SK-N-SH (cell line): Measurements from ENCODE around the gene KCNK17. TPM values are rescaled to one million over a fixed set of nuclear protein-coding genes. Genes with fewer than 3 reads are reported as not detected.

Source experiments
- CTCF ChIA-PET: fragments of 300-600, 350-600 bp; formaldehyde crosslinking; extraction: SDS; loops from one replicate; lab custom pipeline; 2021; lab: Yijun Ruan, JAX
- POLR2A ChIA-PET: fragments of 350-600 bp; sonication (Branson Sonifier 250); formaldehyde crosslinking; extraction: SDS; loops from one replicate; lab custom pipeline; 2020; ENCODE audit warnings: antibody characterized with exemption, inconsistent platforms; lab: Yijun Ruan, JAX
- DNase-seq: peaks from one replicate; pipeline ENCODE4 v3.0.0; 2012
- H2AFZ ChIP-seq: fragments of 200-600 bp; sonication (generic); 2 replicates; pipeline ENCODE4 v1.8.1; 2016; ENCODE audit warnings: antibody characterized with exemption, mild to moderate bottlenecking, low read depth
- H3F3A ChIP-seq: fragments of 200-600 bp; sonication (generic); replicated peaks from 2 replicates; pipeline ENCODE3; 2016; ENCODE audit warnings: antibody characterized with exemption, mild to moderate bottlenecking; ENCODE audit not compliant: insufficient read depth
- H3K27ac ChIP-seq, 2 experiments: fragments of 200-500 bp in 1 of 2; fragments of 200-600 bp in 1 of 2; sonication (Bioruptor generic) in 1 of 2; sonication (generic), shearing (Covaris generic) in 1 of 2; 2 replicates each; pipeline versions ENCODE4 v1.5.1 to v1.6.1; 2014 to 2016; ENCODE audit warnings: low read depth in 2 of 2, inconsistent platforms in 1 of 2, low read length in 1 of 2, mild to moderate bottlenecking in 1 of 2, mixed read lengths in 1 of 2
- H3K27me3 ChIP-seq: fragments of 200-600 bp; sonication (generic), shearing (Covaris generic); 2 replicates; pipeline ENCODE4 v1.6.1; 2016; ENCODE audit warnings: mixed run types; ENCODE audit not compliant: insufficient read depth
- H3K36me3 ChIP-seq, 2 experiments: fragments of 200-500 bp in 1 of 2; fragments of 200-600 bp in 1 of 2; sonication (Bioruptor generic) in 1 of 2; sonication (generic) in 1 of 2; replicated peaks in 1 of 2; 2 replicates each; pipeline versions ENCODE3 to v1.5.1; 2014 to 2016; ENCODE audit warnings: low read length in 1 of 2, mild to moderate bottlenecking in 1 of 2; ENCODE audit not compliant: insufficient read depth in 2 of 2, control insufficient read depth in 1 of 2
- H3K4me1 ChIP-seq, 2 experiments: fragments of 200-500 bp in 1 of 2; fragments of 200-600 bp in 1 of 2; sonication (Bioruptor generic) in 1 of 2; sonication (generic), shearing (Covaris generic) in 1 of 2; 2 replicates each; pipeline versions ENCODE4 v1.5.1 to v1.6.1; 2014 to 2016; ENCODE audit warnings: low read depth in 1 of 2, low read length in 1 of 2, mixed run types in 1 of 2; ENCODE audit not compliant: insufficient read depth in 2 of 2, control insufficient read depth in 1 of 2
- H3K4me2 ChIP-seq: fragments of 200-600 bp; sonication (generic), shearing (Covaris generic); 2 replicates; pipeline ENCODE4 v1.6.1; 2017; ENCODE audit warnings: mixed run types
- H3K4me3 ChIP-seq, 2 experiments: fragments of 200-500 bp in 1 of 2; fragments of 200-600 bp in 1 of 2; sonication (Bioruptor generic) in 1 of 2; sonication (generic), shearing (Covaris generic) in 1 of 2; 2 replicates each; pipeline versions ENCODE4 v1.5.1 to v1.8.1; 2014 to 2016; ENCODE audit warnings: low read depth in 2 of 2, inconsistent platforms in 1 of 2, low read length in 1 of 2, mild to moderate bottlenecking in 1 of 2, mixed read lengths in 1 of 2, moderate library complexity in 1 of 2
- H3K79me2 ChIP-seq: fragments of 200-600 bp; sonication (generic); 2 replicates; pipeline ENCODE4 v1.8.1; 2017; ENCODE audit warnings: mild to moderate bottlenecking; ENCODE audit not compliant: insufficient read depth
- H3K9ac ChIP-seq: fragments of 200-600 bp; sonication (generic); 2 replicates; pipeline ENCODE4 v1.6.1; 2017; ENCODE audit warnings: mixed run types
- H3K9me2 ChIP-seq: fragments of 200-600 bp; sonication (generic); 2 replicates; pipeline ENCODE4 v1.6.1; 2017; ENCODE audit warnings: mixed run types
- H3K9me3 ChIP-seq: fragments of 200-600 bp; sonication (generic); 2 replicates; pipeline ENCODE4 v1.6.1; 2017; ENCODE audit warnings: mixed run types, mild to moderate bottlenecking, moderate library complexity
- H4K20me1 ChIP-seq: fragments of 200-600 bp; sonication (generic); 2 replicates; pipeline ENCODE4 v1.6.1; 2017; ENCODE audit warnings: mild to moderate bottlenecking, mixed run types; ENCODE audit not compliant: insufficient read depth
- CHD2 ChIP-seq: fragments of 150-350 bp; IDR thresholded peaks from 2 replicates; pipeline ENCODE4 v1.6.1; 2018; ENCODE audit warnings: low read length; ENCODE audit not compliant: partially characterized antibody
- ELF1 ChIP-seq: IDR thresholded peaks from 2 replicates; pipeline ENCODE4 v1.4.0; 2012
- EP300 ChIP-seq, 2 experiments: IDR thresholded peaks; 2 replicates each; pipeline versions ENCODE4 v1.4.0 to v1.6.1; 2012; ENCODE audit warnings: borderline replicate concordance in 1 of 2, low read depth in 1 of 2, low read length in 1 of 2
- EZH2phosphoT487 ChIP-seq: fragments of 200-600 bp; sonication (generic); IDR thresholded peaks from 2 replicates; pipeline ENCODE4 v1.6.1; 2017; ENCODE audit warnings: low read depth, mixed run types, mild to moderate bottlenecking, antibody characterized with exemption, moderate library complexity, borderline replicate concordance
- FOSL2 ChIP-seq: IDR thresholded peaks from 2 replicates; pipeline ENCODE4 v1.4.0; 2012; ENCODE audit warnings: low read depth, mild to moderate bottlenecking, moderate library complexity, borderline replicate concordance
- FOXM1 ChIP-seq: IDR thresholded peaks from 2 replicates; pipeline ENCODE4 v1.4.0; 2012; ENCODE audit warnings: low read depth, mild to moderate bottlenecking
- GABPA ChIP-seq: IDR thresholded peaks from 2 replicates; pipeline ENCODE4 v1.4.0; 2012; ENCODE audit warnings: low read depth, mild to moderate bottlenecking
- GATA2 ChIP-seq: sonication (generic); formaldehyde crosslinking; IDR thresholded peaks from 2 replicates; pipeline ENCODE4 v1.5.0; 2020; ENCODE audit warnings: mild to moderate bottlenecking, missing genetic modification reagents
- NFIC ChIP-seq: IDR thresholded peaks from 2 replicates; pipeline ENCODE4 v1.4.0; 2012; ENCODE audit warnings: borderline replicate concordance
- POLR2AphosphoS5 ChIP-seq: IDR thresholded peaks from 2 replicates; pipeline ENCODE4 v1.6.1; 2012; ENCODE audit warnings: low read depth, low read length
- RFX5 ChIP-seq: IDR thresholded peaks from 2 replicates; pipeline ENCODE4 v1.6.1; 2012; ENCODE audit warnings: mild to moderate bottlenecking, improper control_type of control experiment, low read length
- RXRA ChIP-seq: IDR thresholded peaks from 2 replicates; pipeline ENCODE4 v1.4.0; 2012; ENCODE audit warnings: low read depth, mild to moderate bottlenecking, borderline replicate concordance
- SIN3A ChIP-seq: IDR thresholded peaks from 2 replicates; pipeline ENCODE4 v1.6.1; 2012; ENCODE audit warnings: low read depth, mild to moderate bottlenecking, low read length, moderate library complexity, borderline replicate concordance
- TCF12 ChIP-seq: IDR thresholded peaks from 2 replicates; pipeline ENCODE4 v1.4.0; 2012
- WGBS: methylation state at CpG from one replicate; pipeline ENCODE4 v1.1.6; 2017; ENCODE audit warnings: low lambda C conversion rate; 5-methylcytosine and 5-hydroxymethylcytosine counted together
- polyA plus RNA-seq, 3 experiments: library from polyadenylated mRNA; depleted of rRNA; stranded (reverse); fragments of >200 nt; gene quantifications; 2 replicates each; pipeline ENCODE4 v1.2.3, GENCODE V29; 2012
- TF ChIP-seq, protein P1 (sequence below): IDR thresholded peaks from 2 replicates; pipeline ENCODE4 v1.4.0; 2012; ENCODE audit warnings: low read depth
- TF ChIP-seq, protein P2 (sequence below): fragments of 200-600 bp; sonication (generic); IDR thresholded peaks from 2 replicates; pipeline ENCODE4 v1.6.1; 2017; ENCODE audit warnings: antibody characterized with exemption, mild to moderate bottlenecking, moderate library complexity

KCNK17 gene
- polyA plus RNA-seq, 1 of the 3 experiments (the other 2 are of a cell fraction): not detected

DNA sequence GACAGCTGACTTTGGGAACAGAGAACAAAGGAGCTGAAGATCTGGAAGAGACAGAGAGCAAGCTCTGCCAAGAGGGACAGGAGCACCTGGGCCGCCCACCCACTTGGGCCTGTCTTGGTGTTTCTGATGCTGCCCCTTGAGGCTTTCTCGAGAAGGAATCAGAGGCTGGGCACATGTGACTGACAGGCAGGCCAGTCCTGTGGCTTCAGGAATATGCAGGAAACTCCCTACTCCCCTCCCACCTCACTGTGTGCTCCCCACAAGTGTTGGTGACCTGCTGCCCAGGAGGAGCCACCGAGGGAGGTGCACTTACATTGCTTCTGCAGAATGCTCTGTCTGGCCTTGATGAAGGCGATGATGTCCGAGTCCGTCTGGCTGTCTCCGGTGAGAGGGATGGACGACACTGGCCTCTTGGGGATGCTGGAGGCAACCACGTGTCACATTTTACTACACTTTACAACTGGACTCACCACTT is 29.2 kb upstream of the KCNK17 start (continued):
- TF ChIP-seq, protein P1, sequence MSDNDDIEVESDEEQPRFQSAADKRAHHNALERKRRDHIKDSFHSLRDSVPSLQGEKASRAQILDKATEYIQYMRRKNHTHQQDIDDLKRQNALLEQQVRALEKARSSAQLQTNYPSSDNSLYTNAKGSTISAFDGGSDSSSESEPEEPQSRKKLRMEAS: no peak
- no peak for TF ChIP-seq NFIC
- no peak for TF ChIP-seq EP300 (IDR thresholded peaks at IDR 0.05; ENCODE audit: borderline replicate concordance in 1 of 2, low read depth in 1 of 2, low read length in 1 of 2)
- TF ChIP-seq FOXM1: no peak
- no peak for TF ChIP-seq GATA2 (CRISPR knock-in tag)
- TF ChIP-seq, all 33 proteins: peak for 0

DNA sequence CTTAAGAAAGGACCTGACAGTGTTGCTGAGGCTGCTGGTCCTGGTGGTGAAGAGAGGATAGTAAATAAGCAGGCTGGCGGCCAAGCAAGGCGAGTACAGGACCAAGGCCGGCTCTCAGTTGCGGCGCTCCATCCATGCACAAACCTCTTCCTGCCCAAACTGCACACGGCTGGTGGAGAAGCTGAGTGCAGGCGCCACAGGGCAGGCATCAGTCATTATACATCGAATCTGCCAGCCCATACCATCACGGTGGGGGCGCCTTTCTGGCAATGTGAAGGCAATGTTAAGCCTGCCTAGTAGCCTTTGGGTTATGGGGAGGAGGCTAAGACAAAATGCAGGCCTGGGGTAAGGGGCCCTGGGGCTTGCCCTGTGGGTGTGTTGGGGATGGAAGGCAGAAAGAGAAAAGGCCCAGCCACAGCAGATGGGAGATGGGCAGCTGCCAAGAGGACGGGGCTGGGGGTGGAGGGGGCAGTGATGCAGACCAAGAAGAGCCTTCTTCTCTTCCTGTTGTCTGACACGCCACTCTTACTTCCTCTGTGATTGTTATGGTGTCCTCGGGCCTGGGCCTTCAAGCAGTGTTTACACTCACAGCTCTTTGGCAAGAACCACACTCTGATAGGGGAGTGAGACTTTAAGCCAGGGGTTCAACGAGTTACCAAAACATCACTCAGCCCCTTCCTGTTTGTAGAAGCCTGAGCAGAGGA is 28.6 kb upstream of the KCNK17 start:
- no peaks in the 10 kb centered on the region for H3K9me3 ChIP-seq
- H3K36me3 ChIP-seq: no peaks in the 10 kb centered on the region
- no peaks in the 10 kb centered on the region for H3K9me2 ChIP-seq
- no peak overlapping the region for H3K9ac ChIP-seq
- no peaks in the 10 kb centered on the region for H3K27me3 ChIP-seq
- TF ChIP-seq ELF1 (no peak), POLR2AphosphoS5 (no peak), EZH2phosphoT487 (no peak), RXRA (no peak), FOSL2 (no peak), TCF12 (no peak), GABPA (no peak), SIN3A (no peak), RFX5 (no peak), CHD2 (no peak)
- TF ChIP-seq, protein P2, sequence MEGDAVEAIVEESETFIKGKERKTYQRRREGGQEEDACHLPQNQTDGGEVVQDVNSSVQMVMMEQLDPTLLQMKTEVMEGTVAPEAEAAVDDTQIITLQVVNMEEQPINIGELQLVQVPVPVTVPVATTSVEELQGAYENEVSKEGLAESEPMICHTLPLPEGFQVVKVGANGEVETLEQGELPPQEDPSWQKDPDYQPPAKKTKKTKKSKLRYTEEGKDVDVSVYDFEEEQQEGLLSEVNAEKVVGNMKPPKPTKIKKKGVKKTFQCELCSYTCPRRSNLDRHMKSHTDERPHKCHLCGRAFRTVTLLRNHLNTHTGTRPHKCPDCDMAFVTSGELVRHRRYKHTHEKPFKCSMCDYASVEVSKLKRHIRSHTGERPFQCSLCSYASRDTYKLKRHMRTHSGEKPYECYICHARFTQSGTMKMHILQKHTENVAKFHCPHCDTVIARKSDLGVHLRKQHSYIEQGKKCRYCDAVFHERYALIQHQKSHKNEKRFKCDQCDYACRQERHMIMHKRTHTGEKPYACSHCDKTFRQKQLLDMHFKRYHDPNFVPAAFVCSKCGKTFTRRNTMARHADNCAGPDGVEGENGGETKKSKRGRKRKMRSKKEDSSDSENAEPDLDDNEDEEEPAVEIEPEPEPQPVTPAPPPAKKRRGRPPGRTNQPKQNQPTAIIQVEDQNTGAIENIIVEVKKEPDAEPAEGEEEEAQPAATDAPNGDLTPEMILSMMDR: no peak
- H4K20me1 ChIP-seq: no peaks in the 10 kb centered on the region
- 61% methylated on average over 12 of the region's 14 CpGs for WGBS
- ChIA-PET CTCF (interaction anchor here (1.5 to 1.6 kb wide), 2 partner anchors 14 to 32 kb away, joined by 4 to 5 read pairs; no protein-coding TSS in a partner anchor), POLR2A (no interaction called here)
- no peaks in the 10 kb centered on the region for H3F3A ChIP-seq
- H2AFZ ChIP-seq: no peak overlapping the region
- DNase-seq: no peak
- no peak overlapping the region for H3K4me3 ChIP-seq
- no peak overlapping the region for H3K4me2 ChIP-seq
- H3K27ac ChIP-seq: no peak overlapping the region
- peaks cover 0 to 23% of the 10 kb centered on the region in 2 experiments; a peak in 1 of 4 replicates for H3K4me1 ChIP-seq
- no peaks in the 10 kb centered on the region for H3K79me2 ChIP-seq
